WTC11 (cell line): ENCODE results near the gene ZFYVE1. TPM values are rescaled to one million over a fixed set of nuclear protein-coding genes. Genes with fewer than 3 reads are reported as not detected.
"Not testable (repeated sequence)": the region's sequence is repeated elsewhere in the genome, so short reads cannot be mapped to it uniquely, and the experiment has no call there.

ENCODE experiments used
- ATAC-seq: fragments of 200-7000 bp; cut with Tn5 transposase; 2 replicates; pipeline ENCODE4 v1.10.0; 2021; ENCODE audit warnings: mild to moderate bottlenecking, moderate library complexity
- CTCF ChIA-PET: fragments of 300-600 bp; sonication (Branson Sonifier 250); formaldehyde crosslinking; loops from one replicate; lab custom pipeline; 2021; ENCODE audit warnings: antibody characterized with exemption; lab: Charles Lee
- POLR2A ChIA-PET: fragments of 350-600 bp; sonication (Branson Sonifier 250); formaldehyde crosslinking; loops from one replicate; lab custom pipeline; 2021; ENCODE audit warnings: antibody characterized with exemption; lab: Charles Lee
- DNase-seq: peaks from one replicate; pipeline ENCODE4 v3.0.0; 2021; ENCODE audit warnings: low spot score
- H3K27ac Mint-ChIP-seq: 2 replicates; pipeline ENCODE4 v1.8.0; 2021; ENCODE audit warnings: mixed read lengths
- H3K27me3 Mint-ChIP-seq: 2 replicates; pipeline ENCODE4 v1.8.0; 2021; ENCODE audit warnings: low read depth, mild to moderate bottlenecking, moderate library complexity, mixed read lengths
- H3K36me3 Mint-ChIP-seq: 2 replicates; pipeline ENCODE4 v1.8.0; 2021; ENCODE audit warnings: mixed read lengths
- H3K4me1 Mint-ChIP-seq: 2 replicates; pipeline ENCODE4 v1.8.0; 2022; ENCODE audit warnings: mixed read lengths
- H3K4me3 Mint-ChIP-seq: 2 replicates; pipeline ENCODE4 v1.8.0; 2021; ENCODE audit warnings: mild to moderate bottlenecking, moderate library complexity, mixed read lengths
- H3K9me3 Mint-ChIP-seq: 2 replicates; pipeline ENCODE4 v1.8.0; 2021; ENCODE audit warnings: mixed read lengths
- ATF1 ChIP-seq: sonication (generic); formaldehyde crosslinking; IDR thresholded peaks from 2 replicates; pipeline ENCODE4 v1.8.1; 2023; ENCODE audit warnings: mild to moderate bottlenecking, moderate library complexity, missing genetic modification reagents
- EMX1 ChIP-seq: fragments of 250-450 bp; sonication (Bioruptor Pico); IDR thresholded peaks from 2 replicates; pipeline ENCODE4 v1.8.0; 2021; ENCODE audit warnings: mild to moderate bottlenecking
- FOXP1 ChIP-seq: sonication (generic); formaldehyde crosslinking; IDR thresholded peaks from 2 replicates; pipeline ENCODE4 v1.8.0; 2022; ENCODE audit warnings: missing genetic modification reagents, mild to moderate bottlenecking, moderate library complexity, borderline replicate concordance
- GTF2I ChIP-seq: fragments of 250-450 bp; sonication (Bioruptor Pico); conservative IDR thresholded peaks from 2 replicates; pipeline ENCODE4 v1.4.0; 2021; ENCODE audit warnings: mild to moderate bottlenecking
- NFATC4 ChIP-seq: fragments of 250-450 bp; sonication (Bioruptor Pico); IDR thresholded peaks from 2 replicates; pipeline ENCODE4 v1.9.0; 2021; ENCODE audit warnings: mild to moderate bottlenecking
- NR1H2 ChIP-seq: sonication (generic); formaldehyde crosslinking; IDR thresholded peaks from 2 replicates; pipeline ENCODE4 v1.9.0; 2021; ENCODE audit warnings: mild to moderate bottlenecking, moderate library complexity, missing genetic modification reagents
- ZNF219 ChIP-seq: sonication (generic); formaldehyde crosslinking; IDR thresholded peaks from 2 replicates; pipeline ENCODE4 v1.8.0; 2023; ENCODE audit warnings: missing genetic modification reagents, mild to moderate bottlenecking, borderline replicate concordance
- ZNF671 ChIP-seq: fragments of 250-450 bp; sonication (Bioruptor Pico); IDR thresholded peaks from 2 replicates; pipeline ENCODE4 v1.8.0; 2021; ENCODE audit warnings: mild to moderate bottlenecking
- total RNA-seq: library from RNA; stranded (reverse); gene quantifications from 3 replicates; pipeline ENCODE4 v1.2.3, GENCODE V29; 2021
- TF ChIP-seq, protein P1 (sequence below): fragments of 250-450 bp; sonication (Bioruptor Pico); IDR thresholded peaks from 2 replicates; pipeline ENCODE4 v1.9.0; 2021; ENCODE audit warnings: mild to moderate bottlenecking, borderline replicate concordance
- TF ChIP-seq, protein P2 (sequence below): fragments of 250-450 bp; sonication (Bioruptor Pico); IDR thresholded peaks from 2 replicates; pipeline ENCODE4 v1.8.0; 2021; ENCODE audit warnings: mild to moderate bottlenecking
- TF ChIP-seq, protein P3 (sequence below): sonication (generic); formaldehyde crosslinking; IDR thresholded peaks from 2 replicates; pipeline ENCODE4 v1.8.1; 2023; ENCODE audit warnings: mild to moderate bottlenecking, missing genetic modification reagents
- TF ChIP-seq, protein P4 (sequence below): fragments of 250-450 bp; sonication (Bioruptor Pico); IDR thresholded peaks from 2 replicates; pipeline ENCODE4 v1.9.0; 2021; ENCODE audit warnings: mild to moderate bottlenecking
- TF ChIP-seq, protein P5 (sequence below): fragments of 250-450 bp; sonication (Bioruptor Pico); conservative IDR thresholded peaks from 2 replicates; pipeline ENCODE4 v1.9.0; 2021; ENCODE audit warnings: mild to moderate bottlenecking
- TF ChIP-seq, protein P6 (sequence below): sonication (generic); formaldehyde crosslinking; IDR thresholded peaks from 2 replicates; pipeline ENCODE4 v1.8.1; 2023; ENCODE audit warnings: mild to moderate bottlenecking, missing genetic modification reagents
- TF ChIP-seq, protein P7 (sequence below): sonication (generic); formaldehyde crosslinking; IDR thresholded peaks from 2 replicates; pipeline ENCODE4 v1.8.1; 2022; ENCODE audit warnings: low read depth, missing genetic modification reagents, borderline replicate concordance

ZFYVE1 gene
- total RNA-seq, 1 experiment from 2014 or later, result 12.8 TPM

DNA sequence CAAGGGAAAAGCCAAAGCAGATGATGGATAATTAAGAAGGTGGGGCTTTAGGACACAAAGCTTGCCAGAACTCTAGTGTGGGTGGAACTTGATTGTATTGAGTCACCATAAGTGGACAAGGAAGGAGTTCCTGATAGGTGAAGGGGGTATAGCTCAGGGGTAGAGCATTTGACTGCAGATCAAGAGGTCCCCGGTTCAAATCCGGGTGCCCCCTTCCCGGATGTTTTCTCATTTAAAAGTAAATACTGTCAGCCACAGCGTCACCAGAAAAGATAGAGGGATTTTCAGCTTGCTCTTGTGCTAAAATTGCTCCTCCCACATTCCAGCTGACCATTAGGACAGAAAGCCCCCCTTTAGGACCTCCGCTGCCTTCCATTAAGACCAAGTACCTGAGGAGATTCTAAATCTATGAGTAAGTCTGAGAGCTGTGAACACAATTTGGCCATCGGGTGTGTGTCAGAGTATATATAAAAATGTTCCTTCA, 64.0 kb downstream of the ZFYVE1 start (continued):
- TF ChIP-seq, protein P1, sequence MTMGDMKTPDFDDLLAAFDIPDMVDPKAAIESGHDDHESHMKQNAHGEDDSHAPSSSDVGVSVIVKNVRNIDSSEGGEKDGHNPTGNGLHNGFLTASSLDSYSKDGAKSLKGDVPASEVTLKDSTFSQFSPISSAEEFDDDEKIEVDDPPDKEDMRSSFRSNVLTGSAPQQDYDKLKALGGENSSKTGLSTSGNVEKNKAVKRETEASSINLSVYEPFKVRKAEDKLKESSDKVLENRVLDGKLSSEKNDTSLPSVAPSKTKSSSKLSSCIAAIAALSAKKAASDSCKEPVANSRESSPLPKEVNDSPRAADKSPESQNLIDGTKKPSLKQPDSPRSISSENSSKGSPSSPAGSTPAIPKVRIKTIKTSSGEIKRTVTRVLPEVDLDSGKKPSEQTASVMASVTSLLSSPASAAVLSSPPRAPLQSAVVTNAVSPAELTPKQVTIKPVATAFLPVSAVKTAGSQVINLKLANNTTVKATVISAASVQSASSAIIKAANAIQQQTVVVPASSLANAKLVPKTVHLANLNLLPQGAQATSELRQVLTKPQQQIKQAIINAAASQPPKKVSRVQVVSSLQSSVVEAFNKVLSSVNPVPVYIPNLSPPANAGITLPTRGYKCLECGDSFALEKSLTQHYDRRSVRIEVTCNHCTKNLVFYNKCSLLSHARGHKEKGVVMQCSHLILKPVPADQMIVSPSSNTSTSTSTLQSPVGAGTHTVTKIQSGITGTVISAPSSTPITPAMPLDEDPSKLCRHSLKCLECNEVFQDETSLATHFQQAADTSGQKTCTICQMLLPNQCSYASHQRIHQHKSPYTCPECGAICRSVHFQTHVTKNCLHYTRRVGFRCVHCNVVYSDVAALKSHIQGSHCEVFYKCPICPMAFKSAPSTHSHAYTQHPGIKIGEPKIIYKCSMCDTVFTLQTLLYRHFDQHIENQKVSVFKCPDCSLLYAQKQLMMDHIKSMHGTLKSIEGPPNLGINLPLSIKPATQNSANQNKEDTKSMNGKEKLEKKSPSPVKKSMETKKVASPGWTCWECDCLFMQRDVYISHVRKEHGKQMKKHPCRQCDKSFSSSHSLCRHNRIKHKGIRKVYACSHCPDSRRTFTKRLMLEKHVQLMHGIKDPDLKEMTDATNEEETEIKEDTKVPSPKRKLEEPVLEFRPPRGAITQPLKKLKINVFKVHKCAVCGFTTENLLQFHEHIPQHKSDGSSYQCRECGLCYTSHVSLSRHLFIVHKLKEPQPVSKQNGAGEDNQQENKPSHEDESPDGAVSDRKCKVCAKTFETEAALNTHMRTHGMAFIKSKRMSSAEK (CRISPR knock-in tag), result peak; percentile 90
- no peak for TF ChIP-seq ATF1
- TF ChIP-seq, protein P2, sequence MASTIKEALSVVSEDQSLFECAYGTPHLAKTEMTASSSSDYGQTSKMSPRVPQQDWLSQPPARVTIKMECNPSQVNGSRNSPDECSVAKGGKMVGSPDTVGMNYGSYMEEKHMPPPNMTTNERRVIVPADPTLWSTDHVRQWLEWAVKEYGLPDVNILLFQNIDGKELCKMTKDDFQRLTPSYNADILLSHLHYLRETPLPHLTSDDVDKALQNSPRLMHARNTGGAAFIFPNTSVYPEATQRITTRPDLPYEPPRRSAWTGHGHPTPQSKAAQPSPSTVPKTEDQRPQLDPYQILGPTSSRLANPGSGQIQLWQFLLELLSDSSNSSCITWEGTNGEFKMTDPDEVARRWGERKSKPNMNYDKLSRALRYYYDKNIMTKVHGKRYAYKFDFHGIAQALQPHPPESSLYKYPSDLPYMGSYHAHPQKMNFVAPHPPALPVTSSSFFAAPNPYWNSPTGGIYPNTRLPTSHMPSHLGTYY (CRISPR knock-in tag), result 0 out of 2 replicates have a peak, but pooled peaks have one; percentile 29

DNA sequence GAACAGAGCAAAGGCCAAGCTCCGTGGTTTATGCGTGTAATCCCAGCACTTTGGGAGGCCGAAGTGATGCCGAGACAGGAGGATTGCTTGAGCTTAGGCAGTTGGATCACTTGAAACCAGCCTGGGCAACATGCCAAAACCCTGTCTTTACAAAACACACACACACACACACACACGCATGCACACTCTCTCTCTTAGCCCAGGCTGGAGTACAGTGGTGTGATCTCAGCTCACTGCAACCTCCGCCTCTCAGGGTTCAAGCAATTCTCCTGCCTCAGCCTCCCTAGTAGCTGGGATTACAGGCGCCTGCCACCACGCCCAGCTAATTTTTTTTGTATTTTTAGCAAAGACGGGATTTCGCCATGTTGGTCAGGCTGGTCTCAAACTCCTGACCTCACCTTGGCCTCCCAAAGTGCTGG, 64.6 kb downstream of the ZFYVE1 start:
- ATAC-seq, DNase-seq, H3K9me3 Mint-ChIP-seq, H3K27ac Mint-ChIP-seq, H3K4me1 Mint-ChIP-seq, H3K4me3 Mint-ChIP-seq, H3K27me3 Mint-ChIP-seq: not testable (repeated sequence)
- H3K36me3 Mint-ChIP-seq, result peaks cover 12% of the 10 kb centered on the region
- POLR2A ChIA-PET, result interaction anchor here (0.7 to 1.1 kb wide), 2 partner anchors 29 to 174 kb away, joined by 3 to 4 read pairs; partner anchors contain the start of gene PSEN1
- CTCF ChIA-PET, result interaction anchor here (1.6 kb wide), 1 partner anchor 13 kb away, joined by 5 read pairs; no protein-coding TSS in a partner anchor

DNA sequence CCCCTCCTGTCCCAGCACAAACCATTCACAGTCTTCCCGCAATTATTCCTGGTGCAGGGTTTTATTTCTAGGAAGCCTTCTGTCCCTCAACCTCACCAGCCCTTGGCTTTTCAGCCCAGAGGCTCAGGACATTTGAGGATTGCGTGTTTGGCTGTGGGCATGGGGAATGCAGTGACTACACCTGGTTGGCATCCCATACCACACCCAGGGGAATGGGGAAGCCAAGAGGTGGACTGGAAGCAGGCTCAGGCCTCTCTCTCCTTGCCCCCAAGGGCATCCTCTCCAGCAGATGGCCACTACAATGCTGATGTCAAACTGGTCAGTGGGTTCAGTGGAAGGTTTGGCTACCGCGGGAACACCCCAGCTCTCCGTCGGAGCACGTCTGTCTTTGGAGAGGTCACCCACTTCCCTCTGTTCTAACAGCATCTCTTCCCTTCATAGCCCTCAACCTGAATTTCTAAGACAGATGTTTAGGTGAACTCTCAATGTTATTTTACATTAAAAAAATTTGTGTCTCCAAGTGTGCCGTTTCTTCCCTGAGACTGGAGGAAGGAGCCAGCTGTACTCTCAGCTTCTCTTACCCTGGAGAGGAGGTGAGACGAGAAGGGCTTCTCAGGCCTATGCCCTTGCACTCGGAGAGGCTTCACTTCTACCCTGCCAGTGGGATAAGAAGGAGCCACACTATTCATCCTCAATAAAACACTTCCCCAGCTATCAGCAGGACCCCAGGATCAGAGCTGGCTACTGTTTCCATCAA, 65.1 kb downstream of the ZFYVE1 start:
- Mint-ChIP-seq H3K4me3 (no peak overlapping the region), H3K27me3 (0 out of 2 replicates have a peak, but pooled peaks cover 3% of the 10 kb centered on the region), H3K27ac (no peak overlapping the region), H3K9me3 (no peaks in the 10 kb centered on the region), H3K4me1 (no peaks in the 10 kb centered on the region), H3K36me3 (peaks cover 12% of the 10 kb centered on the region)
- CTCF ChIA-PET, result interaction anchor here (1.6 kb wide), 1 partner anchor 13 kb away, joined by 5 read pairs; no protein-coding TSS in a partner anchor
- ATAC-seq, result no peak
- POLR2A ChIA-PET, result no interaction called here
- DNase-seq, result no peak
- TF ChIP-seq GTF2I (no peak), NR1H2 (CRISPR knock-in tag) (no peak), NFATC4 (no peak), EMX1 (CRISPR knock-in tag) (no peak), FOXP1 (CRISPR knock-in tag) (no peak), ZNF671 (CRISPR knock-in tag) (no peak), ZNF219 (CRISPR knock-in tag) (no peak)
- TF ChIP-seq, protein P3, sequence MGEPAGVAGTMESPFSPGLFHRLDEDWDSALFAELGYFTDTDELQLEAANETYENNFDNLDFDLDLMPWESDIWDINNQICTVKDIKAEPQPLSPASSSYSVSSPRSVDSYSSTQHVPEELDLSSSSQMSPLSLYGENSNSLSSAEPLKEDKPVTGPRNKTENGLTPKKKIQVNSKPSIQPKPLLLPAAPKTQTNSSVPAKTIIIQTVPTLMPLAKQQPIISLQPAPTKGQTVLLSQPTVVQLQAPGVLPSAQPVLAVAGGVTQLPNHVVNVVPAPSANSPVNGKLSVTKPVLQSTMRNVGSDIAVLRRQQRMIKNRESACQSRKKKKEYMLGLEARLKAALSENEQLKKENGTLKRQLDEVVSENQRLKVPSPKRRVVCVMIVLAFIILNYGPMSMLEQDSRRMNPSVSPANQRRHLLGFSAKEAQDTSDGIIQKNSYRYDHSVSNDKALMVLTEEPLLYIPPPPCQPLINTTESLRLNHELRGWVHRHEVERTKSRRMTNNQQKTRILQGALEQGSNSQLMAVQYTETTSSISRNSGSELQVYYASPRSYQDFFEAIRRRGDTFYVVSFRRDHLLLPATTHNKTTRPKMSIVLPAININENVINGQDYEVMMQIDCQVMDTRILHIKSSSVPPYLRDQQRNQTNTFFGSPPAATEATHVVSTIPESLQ (CRISPR knock-in tag), result no peak
- TF ChIP-seq, protein P4, sequence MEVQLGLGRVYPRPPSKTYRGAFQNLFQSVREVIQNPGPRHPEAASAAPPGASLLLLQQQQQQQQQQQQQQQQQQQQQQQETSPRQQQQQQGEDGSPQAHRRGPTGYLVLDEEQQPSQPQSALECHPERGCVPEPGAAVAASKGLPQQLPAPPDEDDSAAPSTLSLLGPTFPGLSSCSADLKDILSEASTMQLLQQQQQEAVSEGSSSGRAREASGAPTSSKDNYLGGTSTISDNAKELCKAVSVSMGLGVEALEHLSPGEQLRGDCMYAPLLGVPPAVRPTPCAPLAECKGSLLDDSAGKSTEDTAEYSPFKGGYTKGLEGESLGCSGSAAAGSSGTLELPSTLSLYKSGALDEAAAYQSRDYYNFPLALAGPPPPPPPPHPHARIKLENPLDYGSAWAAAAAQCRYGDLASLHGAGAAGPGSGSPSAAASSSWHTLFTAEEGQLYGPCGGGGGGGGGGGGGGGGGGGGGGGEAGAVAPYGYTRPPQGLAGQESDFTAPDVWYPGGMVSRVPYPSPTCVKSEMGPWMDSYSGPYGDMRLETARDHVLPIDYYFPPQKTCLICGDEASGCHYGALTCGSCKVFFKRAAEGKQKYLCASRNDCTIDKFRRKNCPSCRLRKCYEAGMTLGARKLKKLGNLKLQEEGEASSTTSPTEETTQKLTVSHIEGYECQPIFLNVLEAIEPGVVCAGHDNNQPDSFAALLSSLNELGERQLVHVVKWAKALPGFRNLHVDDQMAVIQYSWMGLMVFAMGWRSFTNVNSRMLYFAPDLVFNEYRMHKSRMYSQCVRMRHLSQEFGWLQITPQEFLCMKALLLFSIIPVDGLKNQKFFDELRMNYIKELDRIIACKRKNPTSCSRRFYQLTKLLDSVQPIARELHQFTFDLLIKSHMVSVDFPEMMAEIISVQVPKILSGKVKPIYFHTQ (CRISPR knock-in tag), result no peak
- TF ChIP-seq, protein P5, sequence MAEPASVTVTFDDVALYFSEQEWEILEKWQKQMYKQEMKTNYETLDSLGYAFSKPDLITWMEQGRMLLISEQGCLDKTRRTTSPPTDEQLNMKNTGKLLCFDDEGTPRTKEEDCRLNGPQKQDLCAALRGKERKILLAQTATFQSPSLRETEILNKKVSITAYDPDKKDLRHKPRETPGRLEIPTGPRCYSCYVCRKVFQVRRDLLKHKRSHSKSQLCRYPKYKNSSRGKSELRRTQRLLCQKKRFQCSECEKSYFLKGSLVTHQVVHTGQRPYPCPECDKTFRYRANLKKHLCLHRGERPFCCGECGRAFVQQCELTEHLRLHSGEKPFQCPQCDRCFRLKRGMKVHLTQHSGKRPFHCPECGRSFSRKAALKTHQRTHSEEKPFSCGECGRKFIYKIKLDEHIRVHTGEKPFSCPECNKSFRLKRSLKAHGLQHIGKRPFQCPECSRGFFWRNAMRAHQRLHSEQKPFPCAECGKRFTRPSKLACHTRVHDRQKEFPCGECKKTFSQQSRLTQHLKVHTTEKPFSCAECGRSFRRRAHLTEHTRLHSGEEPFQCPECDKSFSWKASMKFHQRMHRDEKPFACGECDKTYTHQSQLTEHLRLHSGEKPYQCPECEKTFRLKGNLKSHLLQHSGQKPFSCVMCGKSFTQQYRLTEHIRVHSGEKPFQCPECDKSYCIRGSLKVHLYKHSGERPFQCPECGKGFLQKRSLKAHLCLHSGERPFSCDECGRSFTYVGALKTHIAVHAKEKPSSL (CRISPR knock-in tag), result no peak
- TF ChIP-seq, protein P6, sequence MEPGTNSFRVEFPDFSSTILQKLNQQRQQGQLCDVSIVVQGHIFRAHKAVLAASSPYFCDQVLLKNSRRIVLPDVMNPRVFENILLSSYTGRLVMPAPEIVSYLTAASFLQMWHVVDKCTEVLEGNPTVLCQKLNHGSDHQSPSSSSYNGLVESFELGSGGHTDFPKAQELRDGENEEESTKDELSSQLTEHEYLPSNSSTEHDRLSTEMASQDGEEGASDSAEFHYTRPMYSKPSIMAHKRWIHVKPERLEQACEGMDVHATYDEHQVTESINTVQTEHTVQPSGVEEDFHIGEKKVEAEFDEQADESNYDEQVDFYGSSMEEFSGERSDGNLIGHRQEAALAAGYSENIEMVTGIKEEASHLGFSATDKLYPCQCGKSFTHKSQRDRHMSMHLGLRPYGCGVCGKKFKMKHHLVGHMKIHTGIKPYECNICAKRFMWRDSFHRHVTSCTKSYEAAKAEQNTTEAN (CRISPR knock-in tag), result no peak
- TF ChIP-seq, protein P7, sequence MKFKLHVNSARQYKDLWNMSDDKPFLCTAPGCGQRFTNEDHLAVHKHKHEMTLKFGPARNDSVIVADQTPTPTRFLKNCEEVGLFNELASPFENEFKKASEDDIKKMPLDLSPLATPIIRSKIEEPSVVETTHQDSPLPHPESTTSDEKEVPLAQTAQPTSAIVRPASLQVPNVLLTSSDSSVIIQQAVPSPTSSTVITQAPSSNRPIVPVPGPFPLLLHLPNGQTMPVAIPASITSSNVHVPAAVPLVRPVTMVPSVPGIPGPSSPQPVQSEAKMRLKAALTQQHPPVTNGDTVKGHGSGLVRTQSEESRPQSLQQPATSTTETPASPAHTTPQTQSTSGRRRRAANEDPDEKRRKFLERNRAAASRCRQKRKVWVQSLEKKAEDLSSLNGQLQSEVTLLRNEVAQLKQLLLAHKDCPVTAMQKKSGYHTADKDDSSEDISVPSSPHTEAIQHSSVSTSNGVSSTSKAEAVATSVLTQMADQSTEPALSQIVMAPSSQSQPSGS (CRISPR knock-in tag), result no peak
